Spleen (tissue), 7 donors: ENCODE measurements around the gene NSD2.

Experiments used
- POLR2A ChIP-seq, 3 donors: fragments of 450-650 bp; IDR thresholded peaks; one replicate each; pipeline ENCODE4 v1.5.1; 2017; ENCODE audit warnings: antibody characterized with exemption in 3 of 3, mild to moderate bottlenecking in 1 of 3
- TF ChIP-seq, protein P1 (sequence below), 11 experiments: fragments of 200-600 bp in 7 of 11; fragments of 450-650 bp in 4 of 11; sonication (generic) in 4 of 11; IDR thresholded peaks in 8 of 11; conservative IDR thresholded peaks in 3 of 11; 1 replicate in 7 of 11; 2 replicates in 4 of 11; pipeline versions ENCODE4 v1.4.0 to v1.8.0; 2016 to 2021; ENCODE audit warnings: antibody characterized with exemption in 11 of 11, inconsistent platforms in 4 of 11, mild to moderate bottlenecking in 1 of 11
- donor health status: DM: no; HTN: no; CAD: no; lungs with moderate emphysema.
- donor health status: DM: no; HTN: no; CAD: no.
- donor health status: DM: no; HTN: no; CAD: no.

- TF ChIP-seq, protein P1, sequence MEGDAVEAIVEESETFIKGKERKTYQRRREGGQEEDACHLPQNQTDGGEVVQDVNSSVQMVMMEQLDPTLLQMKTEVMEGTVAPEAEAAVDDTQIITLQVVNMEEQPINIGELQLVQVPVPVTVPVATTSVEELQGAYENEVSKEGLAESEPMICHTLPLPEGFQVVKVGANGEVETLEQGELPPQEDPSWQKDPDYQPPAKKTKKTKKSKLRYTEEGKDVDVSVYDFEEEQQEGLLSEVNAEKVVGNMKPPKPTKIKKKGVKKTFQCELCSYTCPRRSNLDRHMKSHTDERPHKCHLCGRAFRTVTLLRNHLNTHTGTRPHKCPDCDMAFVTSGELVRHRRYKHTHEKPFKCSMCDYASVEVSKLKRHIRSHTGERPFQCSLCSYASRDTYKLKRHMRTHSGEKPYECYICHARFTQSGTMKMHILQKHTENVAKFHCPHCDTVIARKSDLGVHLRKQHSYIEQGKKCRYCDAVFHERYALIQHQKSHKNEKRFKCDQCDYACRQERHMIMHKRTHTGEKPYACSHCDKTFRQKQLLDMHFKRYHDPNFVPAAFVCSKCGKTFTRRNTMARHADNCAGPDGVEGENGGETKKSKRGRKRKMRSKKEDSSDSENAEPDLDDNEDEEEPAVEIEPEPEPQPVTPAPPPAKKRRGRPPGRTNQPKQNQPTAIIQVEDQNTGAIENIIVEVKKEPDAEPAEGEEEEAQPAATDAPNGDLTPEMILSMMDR (IDR thresholded peaks at IDR 0.05 in 8 of 11, conservative IDR thresholded peaks at IDR 0.05 in 3 of 11): no peak
- no peak for TF ChIP-seq POLR2A (IDR thresholded peaks at IDR 0.05)
These were observed 125.8 kb downstream of the NSD2 start for GRCh38 chr4:1996866-1997611.
